Glomerular endothelial cell (primary cell): Measurements from ENCODE around the gene STRIP2. TPM values are rescaled to one million over a fixed set of nuclear protein-coding genes. Genes with fewer than 3 reads are reported as not detected.
"Not testable (repeated sequence)": the region's sequence is repeated elsewhere in the genome, so short reads cannot be mapped to it uniquely, and the experiment has no call there.

Source experiments
- DNase-seq: peaks from one replicate; pipeline ENCODE4 v3.0.0-alpha.2; 2011; ENCODE audit warnings: low read depth, low spot score; ENCODE audit errors: extremely low read depth
- total RNA-seq: library from RNA; depleted of rRNA; stranded (reverse); fragments of >200 nt; gene quantifications from 2 replicates; pipeline ENCODE4 v1.2.3, GENCODE V29; 2015

Gene STRIP2, protein sequence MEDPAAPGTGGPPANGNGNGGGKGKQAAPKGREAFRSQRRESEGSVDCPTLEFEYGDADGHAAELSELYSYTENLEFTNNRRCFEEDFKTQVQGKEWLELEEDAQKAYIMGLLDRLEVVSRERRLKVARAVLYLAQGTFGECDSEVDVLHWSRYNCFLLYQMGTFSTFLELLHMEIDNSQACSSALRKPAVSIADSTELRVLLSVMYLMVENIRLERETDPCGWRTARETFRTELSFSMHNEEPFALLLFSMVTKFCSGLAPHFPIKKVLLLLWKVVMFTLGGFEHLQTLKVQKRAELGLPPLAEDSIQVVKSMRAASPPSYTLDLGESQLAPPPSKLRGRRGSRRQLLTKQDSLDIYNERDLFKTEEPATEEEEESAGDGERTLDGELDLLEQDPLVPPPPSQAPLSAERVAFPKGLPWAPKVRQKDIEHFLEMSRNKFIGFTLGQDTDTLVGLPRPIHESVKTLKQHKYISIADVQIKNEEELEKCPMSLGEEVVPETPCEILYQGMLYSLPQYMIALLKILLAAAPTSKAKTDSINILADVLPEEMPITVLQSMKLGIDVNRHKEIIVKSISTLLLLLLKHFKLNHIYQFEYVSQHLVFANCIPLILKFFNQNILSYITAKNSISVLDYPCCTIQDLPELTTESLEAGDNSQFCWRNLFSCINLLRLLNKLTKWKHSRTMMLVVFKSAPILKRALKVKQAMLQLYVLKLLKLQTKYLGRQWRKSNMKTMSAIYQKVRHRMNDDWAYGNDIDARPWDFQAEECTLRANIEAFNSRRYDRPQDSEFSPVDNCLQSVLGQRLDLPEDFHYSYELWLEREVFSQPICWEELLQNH
- total RNA-seq = 5.8 and 7.2 TPM in 2 replicates

GRCh38 chr7:129433847-129434674, at the start of gene STRIP2:
TSS of gene STRIP2 (plus strand) at chr7:129434432. CDS start at chr7:129434473, 41 bp downstream.
- no peak for DNase-seq

GRCh38 chr7:129385116-129385515, 49.1 kb upstream of the STRIP2 start:
- DNase-seq = no peak

- DNase-seq = no peak
These were observed 48.6 kb upstream of the STRIP2 start for GRCh38 chr7:129385598-129385997.

GRCh38 chr7:129386506-129386905, 47.7 kb upstream of the STRIP2 start:
- no peak for DNase-seq

DNA sequence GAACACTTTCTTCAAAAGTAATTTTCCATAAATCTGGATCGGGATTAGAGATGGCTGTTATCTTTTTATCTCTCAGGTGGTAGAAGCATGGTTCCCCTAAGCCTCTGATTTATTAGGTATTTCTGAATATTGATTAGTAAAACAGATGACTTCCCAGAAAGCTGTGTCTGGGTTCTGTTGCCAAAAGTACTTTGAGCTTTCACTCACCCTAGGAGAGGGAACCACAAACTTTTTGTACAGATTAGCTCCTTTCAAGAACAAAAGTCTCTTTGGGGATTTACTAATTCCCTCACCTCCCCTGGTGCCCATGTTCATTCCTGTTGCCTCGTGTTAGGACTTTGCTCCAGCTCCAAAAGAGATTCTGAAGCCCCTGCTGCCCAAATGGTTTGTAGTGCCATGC, 46.7 kb upstream of the STRIP2 start:
- DNase-seq = no peak

DNA sequence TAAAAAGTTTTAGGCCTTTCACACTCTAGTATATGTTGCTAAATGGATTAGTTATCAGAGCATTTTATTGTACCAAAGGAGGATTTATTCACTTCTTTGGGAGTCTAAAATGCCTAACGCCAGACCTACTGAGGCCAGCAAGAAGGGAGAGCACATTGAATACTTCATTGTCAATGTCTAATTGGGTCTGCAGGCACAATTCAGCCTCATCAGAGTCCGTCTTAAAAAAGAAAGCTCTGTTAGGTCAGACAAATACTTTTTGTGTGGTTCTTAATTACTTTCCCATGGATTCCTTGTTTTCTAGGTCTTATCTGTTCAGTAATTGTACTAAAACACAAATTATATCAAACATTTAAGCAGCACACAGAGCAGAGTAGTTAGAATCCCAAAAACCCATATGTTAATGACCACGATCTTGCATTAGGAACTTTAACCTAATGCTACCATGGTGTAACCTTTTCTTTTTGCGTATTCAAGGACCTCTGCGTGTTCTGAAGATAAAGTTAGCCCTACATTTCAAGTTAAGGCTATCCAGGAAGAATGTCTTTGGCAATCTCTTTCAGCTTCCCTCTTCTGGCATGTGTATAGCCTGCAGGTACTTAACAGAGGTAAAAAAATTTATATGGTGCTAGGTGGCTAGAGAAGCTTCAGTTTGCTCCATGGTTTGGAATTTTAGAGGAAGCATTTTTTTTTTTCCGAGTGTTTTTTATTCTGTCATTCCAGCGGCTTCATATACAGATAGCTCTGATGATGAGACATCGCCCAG, 45.7 kb upstream of the STRIP2 start:
- DNase-seq = no peak

DNA sequence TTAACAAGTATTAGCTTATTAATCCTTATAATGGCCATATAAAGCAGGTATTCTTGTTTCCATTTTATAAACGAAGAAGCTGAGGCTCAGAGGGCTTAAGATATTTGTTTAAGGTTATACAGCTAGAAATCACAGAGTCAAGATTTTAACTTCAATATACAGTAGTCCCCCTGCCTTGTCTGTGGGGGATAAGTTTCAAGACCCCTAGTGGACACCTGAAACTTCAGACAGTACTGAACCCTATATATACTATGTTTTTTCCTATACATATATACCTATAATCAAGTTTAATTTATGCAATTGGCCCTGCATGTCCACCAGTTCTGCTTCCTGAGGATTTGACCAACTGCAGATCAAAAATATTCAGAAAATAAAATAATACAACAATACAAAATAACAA, 44.4 kb upstream of the STRIP2 start:
- DNase-seq = no peak

GRCh38 chr7:129390314-129390713, 43.9 kb upstream of the STRIP2 start:
- no peak for DNase-seq

- no peak for DNase-seq
These were observed 42.6 kb upstream of the STRIP2 start for GRCh38 chr7:129391546-129392171.

- no peak for DNase-seq
These were observed 41.0 kb upstream of the STRIP2 start for GRCh38 chr7:129393255-129393654.

DNA sequence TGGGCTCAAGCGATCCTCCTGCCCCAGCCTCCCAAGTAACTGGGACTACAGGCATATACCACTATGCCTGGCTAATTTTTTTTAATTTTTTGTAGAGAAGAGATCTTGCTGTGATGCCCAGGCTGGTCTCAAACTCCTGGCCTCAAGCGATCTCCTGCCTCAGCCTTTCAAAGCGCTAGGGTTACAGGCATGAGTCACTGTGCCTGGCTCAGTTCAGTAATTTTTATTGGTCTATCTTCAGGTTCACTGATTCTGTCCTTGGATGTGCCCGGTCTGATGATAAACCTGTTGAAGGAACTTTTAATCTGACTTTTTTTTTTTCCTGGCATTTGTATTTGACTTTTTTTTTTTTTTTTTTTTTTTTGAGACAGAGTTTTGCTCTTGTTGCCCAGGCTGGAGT, 40.1 kb upstream of the STRIP2 start:
- no peak for DNase-seq

GRCh38 chr7:129394982-129395914, 39.0 kb upstream of the STRIP2 start:
- no peak for DNase-seq

- DNase-seq = no peak
These were observed 32.8 kb upstream of the STRIP2 start for GRCh38 chr7:129401228-129401966.

- no peak for DNase-seq
These were observed 32.0 kb upstream of the STRIP2 start for GRCh38 chr7:129401967-129402860.

DNA sequence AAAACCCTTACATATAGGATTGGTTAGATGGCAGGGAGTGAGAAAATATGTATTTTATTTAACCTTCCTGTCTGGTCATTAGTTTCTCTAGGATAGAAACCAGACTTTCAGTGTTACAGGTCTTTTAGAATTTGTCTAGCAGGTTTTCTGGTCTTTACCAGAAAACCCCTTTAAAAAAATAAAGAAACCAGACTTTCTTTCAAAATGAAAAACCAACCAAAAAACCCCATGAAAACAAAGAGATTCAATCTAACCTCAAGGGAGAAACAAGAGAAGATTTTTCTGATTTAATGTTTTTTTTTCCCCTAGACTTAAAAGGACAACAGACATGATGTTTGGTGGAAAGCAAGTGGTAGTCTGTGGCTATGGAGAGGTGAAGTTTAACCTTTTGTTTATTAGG, 28.7 kb upstream of the STRIP2 start:
- no peak for DNase-seq

- not testable (repeated sequence) for DNase-seq
These were observed 24.0 kb upstream of the STRIP2 start for GRCh38 chr7:129410238-129410637.

- DNase-seq = no peak
These were observed 21.7 kb upstream of the STRIP2 start for GRCh38 chr7:129412501-129412900.
